Activated naive CD4-positive, alpha-beta T cell treated with anti-CD3 and anti-CD28 coated beads, Interleukin-2, amount 50 U/mL, for 16 hours (primary cell): ENCODE measurements around the gene WDR62.

Source experiments
- DNase-seq: peaks from one replicate; pipeline ENCODE4 v3.0.0-alpha.2; 2020

The WDR62 gene

DNA sequence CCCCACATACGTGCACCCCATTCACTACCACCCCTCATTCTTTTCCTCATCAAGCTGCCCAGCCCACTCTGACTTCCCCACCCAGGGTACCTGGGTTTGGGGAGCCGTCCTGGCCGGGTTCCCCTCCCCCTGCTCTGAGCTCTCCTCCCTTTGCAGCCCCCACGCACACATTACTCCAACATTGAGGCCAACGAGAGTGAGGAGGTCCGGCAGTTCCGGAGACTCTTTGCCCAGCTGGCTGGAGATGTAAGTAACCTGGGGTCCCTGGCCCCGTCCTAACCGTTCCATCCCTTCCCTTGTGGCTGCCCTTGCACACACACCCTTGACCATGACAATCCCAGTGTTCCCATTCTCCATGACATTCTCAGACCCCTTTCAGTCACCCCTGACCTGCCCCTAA, 87.8 kb downstream of the WDR62 start:
- DNase-seq, result no peak

DNA sequence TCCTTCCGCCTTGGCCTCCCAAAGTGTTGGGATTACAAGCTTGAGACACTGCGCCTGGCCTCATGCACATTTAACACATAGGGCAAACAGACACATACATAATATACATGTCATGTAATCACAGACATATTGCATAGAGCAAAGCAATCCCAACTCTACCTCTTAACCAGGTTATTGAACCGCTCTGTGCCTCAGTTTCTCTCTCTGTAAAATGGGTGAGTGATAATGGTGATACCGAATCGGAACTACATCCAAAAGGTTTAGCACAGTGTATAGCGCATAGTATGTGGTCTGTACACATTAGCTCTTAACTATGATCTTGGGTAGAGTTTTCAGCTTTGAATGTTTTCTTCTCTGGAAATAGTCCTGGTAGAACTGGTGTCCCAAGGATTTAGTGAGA, 89.9 kb downstream of the WDR62 start:
- DNase-seq, result no peak

DNA sequence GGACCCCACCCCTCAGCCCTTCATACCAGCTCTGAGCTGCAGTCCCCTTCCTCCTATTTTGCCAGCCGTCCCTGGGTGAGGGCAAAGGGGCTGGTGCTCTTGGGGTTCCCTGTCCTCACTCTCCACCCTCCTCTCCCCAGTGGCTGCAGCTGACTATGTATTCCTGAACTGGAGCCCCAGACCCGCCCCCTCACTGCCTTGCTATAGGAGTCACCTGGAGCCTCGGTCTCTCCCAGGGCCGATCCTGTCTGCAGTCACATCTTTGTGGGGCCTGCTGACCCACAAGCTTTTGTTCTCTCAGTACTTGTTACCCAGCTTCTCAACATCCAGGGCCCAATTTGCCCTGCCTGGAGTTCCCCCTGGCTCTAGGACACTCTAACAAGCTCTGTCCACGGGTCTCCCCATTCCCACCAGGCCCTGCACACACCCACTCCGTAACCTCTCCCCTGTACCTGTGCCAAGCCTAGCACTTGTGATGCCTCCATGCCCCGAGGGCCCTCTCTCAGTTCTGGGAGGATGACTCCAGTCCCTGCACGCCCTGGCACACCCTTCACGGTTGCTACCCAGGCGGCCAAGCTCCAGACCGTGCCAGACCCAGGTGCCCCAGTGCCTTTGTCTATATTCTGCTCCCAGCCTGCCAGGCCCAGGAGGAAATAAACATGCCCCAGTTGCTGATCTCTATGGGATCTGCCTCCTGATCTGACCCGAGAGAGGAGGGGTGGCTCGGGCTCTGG, 95.1 kb downstream of the WDR62 start:
- no peak for DNase-seq

DNA sequence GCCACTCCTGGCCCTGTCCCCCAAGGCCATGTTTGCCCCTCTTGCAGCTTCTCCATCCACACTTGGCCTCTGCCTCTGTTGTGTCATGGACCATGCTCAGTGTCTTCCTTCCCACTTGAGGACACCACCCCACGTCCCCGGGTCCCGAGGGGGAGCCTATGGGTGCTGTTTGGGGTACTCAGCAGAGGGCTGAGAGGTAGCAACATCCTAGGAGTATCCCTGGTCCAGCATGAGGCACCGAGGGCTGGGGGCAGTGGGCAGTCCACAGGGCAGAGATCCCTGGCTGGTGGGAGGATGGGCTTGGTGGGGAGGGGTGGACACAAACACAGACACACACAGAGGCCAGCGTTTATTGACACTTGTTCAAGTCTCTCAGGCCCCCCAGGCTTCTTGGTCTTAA, 95.9 kb downstream of the WDR62 start:
- no peak for DNase-seq

DNA sequence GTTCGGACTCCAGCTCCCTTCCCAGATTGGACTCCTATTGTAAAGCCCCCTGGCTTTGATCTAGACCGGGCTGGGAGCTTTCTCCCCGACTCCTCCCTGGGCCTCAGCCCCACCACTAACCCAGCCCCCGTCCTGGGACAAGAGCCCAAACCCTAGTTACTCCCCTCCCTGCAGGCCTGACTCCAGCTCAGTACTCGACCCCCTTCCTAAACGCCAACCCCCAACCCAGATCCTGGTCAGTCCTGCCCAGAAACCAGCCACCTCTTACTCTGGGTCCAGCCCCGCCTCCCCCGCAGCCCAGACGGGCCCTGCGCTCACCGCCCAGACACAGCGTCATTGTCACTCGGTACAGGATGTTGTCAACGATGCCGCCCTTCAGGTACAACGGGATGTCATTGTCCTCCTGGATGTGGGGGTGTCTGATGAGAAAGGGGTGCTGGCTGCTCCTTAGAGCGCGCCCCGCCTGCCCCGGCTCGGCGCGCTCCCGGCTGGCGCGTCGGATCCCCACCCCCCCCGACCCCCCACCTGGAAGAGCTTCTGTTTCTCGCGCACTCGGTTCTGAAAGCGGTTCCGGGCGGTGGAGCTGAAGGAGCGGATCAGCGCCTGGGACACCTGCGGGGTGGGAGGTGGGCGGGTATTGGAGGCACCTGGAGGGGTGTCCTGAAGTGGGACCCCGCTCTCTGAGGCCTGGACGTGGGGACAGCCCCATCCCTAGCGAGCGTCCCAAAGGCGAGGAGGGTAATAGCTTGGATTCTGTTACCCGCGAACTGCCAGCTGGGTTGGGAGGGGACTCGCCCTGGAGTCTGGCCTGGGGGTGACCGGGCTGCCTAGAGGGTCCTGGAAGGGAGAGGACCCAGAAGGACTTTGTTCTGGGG, 96.7 kb downstream of the WDR62 start:
- no peak for DNase-seq

DNA sequence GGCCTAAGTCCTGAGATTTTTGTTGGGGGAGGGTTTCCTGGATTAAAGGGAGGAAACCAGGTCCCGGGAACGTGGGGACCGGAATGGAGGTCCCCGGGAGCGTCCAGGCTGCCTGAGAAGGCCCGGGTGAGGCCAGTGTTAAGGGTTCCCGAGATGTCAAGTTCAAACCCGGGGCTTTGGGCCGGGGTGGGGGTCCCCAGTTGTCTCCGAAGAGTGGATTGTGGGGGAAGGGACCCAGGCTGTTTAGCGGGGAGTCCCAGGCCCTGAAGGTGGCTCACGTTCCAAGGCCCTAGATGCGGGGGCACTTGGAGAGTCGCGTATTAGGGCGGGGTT, 97.3 kb downstream of the WDR62 start:
- DNase-seq, result no peak

DNA sequence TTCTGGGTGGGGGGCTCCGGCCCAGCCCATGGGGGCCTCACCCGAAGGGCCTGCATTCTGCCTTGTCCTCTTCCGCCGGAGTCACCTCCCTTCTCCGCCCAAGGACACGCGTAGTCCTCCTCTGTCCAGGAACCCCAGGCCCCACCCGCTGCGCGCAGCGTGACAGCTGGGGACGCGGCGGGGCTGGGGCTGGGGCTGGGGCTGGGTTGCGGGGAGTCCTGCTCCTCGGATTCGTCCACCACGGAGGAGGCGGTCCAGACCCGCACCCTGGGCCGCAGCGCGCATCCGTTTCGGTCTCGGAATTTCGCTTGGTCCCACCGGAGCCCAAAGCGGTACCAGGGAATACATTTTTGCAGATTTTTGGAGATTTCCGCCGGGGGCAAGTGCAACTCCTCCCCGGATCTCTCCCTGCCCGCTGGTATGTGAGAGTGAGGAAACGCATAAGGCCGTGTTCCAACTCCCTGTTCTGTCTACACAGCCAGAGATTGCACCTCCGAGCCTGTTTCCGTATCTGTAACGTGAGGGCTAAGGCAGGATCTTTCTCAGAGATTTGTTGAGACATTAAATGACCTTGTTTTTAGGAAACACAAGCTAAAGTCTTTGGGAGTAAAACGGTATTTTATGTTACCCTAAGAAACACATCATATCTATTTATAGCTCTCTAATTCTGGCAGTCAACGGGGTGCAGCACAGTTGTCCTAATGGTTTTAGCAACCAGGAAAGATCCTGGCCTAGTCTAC, 97.8 kb downstream of the WDR62 start, which contains the start of gene COX7A1:
Gene COX7A1 (minus strand): TSS at position 96 of the 740 bp plus-strand sequence. CDS start 40 bp downstream, at position 56.
- DNase-seq, result no peak

DNA sequence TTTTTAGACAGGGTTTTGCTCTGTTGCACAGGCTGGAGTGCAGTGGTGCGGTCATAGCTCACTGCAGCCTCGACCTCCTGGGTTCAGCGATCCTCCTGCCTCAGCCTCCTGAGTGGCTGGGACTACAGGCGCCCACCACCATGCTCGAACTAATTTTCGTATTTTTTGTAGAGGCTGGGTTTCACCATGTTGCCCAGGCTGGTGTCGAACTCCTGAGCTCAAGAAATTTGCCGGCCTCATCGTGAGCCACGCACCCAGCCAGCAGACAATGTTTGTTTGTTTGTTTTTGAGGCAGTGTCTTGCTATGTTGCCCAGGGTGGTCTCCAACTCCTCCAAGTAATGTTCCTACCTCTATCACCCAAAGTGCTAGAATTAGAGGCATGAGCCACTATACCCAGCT, 98.4 kb downstream of the WDR62 start:
- DNase-seq, result no peak
